Stimulated activated effector memory CD8-positive, alpha-beta T cell treated with anti-CD3 and anti-CD28 coated beads, Interleukin-12 subunit alpha, Interleukin-12 subunit beta, amount 100 ng/mL, for 72 hours (primary cell): ENCODE measurements around the gene CARD9.
"Not testable (repeated sequence)": the region's sequence is repeated elsewhere in the genome, so short reads cannot be mapped to it uniquely, and the experiment has no call there.

Experiments used
- ATAC-seq: fragments of 150-1000 bp; cut with Tn5 transposase; 2 replicates; pipeline ENCODE4 v1.10.0; 2021
- DNase-seq, 2 donors: peaks; one replicate each; pipeline ENCODE4 v3.0.0; 2021 to 2022; ENCODE audit warnings: low spot score in 2 of 2
- H3K27ac Mint-ChIP-seq: one replicate; pipeline ENCODE4 v1.8.0; 2022; ENCODE audit warnings: mild to moderate bottlenecking, mixed read lengths
- H3K36me3 Mint-ChIP-seq: one replicate; pipeline ENCODE4 v1.8.0; 2022; ENCODE audit warnings: mild to moderate bottlenecking, mixed read lengths
- H3K4me1 Mint-ChIP-seq: one replicate; pipeline ENCODE4 v1.8.0; 2022; ENCODE audit warnings: mixed read lengths
- H3K4me3 Mint-ChIP-seq: one replicate; pipeline ENCODE4 v1.8.0; 2022; ENCODE audit warnings: mild to moderate bottlenecking, mixed read lengths
- H3K9me3 Mint-ChIP-seq: one replicate; pipeline ENCODE4 v1.8.0; 2022; ENCODE audit warnings: mixed read lengths

The CARD9 gene, protein sequence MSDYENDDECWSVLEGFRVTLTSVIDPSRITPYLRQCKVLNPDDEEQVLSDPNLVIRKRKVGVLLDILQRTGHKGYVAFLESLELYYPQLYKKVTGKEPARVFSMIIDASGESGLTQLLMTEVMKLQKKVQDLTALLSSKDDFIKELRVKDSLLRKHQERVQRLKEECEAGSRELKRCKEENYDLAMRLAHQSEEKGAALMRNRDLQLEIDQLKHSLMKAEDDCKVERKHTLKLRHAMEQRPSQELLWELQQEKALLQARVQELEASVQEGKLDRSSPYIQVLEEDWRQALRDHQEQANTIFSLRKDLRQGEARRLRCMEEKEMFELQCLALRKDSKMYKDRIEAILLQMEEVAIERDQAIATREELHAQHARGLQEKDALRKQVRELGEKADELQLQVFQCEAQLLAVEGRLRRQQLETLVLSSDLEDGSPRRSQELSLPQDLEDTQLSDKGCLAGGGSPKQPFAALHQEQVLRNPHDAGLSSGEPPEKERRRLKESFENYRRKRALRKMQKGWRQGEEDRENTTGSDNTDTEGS

DNA sequence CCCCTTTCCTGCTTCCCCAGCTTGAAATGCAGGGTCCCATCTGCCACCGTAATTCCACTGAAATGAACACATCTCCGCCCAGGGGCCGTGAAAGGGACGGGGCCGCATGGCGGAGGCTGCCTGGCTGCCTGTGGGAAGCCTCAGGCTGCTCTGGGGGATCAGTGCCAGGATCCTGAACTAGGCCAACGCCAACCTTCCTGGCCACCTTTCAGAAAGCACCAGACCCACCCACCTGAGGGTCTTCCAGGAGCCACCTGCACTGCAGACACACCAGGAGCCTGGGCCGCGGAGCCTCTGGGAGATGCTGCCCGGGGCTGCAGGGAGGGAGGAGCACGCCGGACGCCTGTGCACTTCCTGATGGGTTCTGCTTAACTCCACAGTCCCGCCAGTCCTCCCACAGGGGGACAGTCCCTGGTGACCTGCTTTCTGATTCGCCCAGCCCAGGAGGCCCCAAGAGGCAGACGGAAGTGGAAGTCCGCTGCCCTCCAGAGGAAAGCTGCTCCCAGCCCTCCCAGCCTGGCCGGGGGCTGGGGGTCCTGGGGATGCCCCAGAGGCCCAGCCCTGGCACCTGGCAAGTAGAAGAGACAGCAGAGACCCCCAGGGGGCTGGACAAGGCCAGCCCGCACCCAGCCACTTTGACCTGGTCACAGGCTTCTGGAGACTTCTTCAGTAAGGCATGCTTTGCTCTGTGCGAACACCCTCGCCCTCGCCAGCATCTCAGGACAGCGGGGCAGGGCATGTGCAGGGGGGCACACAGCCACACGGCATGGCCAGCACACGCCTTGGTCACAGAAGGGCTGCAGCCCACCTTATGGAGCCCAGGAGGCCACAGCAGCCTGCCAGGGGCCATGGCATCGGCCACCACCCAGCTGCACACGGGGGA is at the start of gene CARD9:
TSS of gene CARD9 (minus strand) at position 370 of the 883 bp plus-strand sequence. CDS start 1,591 bp downstream, outside the sequence.
- no peaks in the 10 kb centered on the region for H3K9me3 Mint-ChIP-seq
- H3K4me3 Mint-ChIP-seq = peak within 1 kb of the TSS; percentile 53
- peak within 1 kb of the TSS; percentile 37 for H3K27ac Mint-ChIP-seq
- H3K4me1 Mint-ChIP-seq = peaks cover 5% of the 10 kb centered on the region
- DNase-seq = no peak
- ATAC-seq = peak; percentile 56
- peaks cover 14% of the 10 kb centered on the region for H3K36me3 Mint-ChIP-seq

DNA sequence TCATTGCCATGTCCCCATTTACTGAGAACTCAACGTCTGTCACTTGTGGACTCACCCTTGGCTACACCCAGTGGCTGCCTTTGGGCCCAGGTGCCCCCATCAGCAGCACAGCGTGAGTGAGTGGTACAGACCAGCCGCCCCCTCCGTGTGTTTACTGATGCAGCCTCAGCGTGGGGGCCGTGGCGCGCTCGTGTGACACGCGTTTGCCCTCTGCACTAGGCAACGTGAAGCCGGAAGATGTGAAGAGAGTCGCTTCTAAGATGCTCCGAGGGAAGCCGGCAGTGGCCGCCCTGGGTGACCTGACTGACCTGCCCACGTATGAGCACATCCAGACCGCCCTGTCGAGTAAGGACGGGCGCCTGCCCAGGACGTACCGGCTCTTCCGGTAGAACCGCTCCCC is 49.4 kb upstream of the CARD9 start:
- H3K36me3 Mint-ChIP-seq = peaks cover 89% of the 10 kb centered on the region
- H3K27ac Mint-ChIP-seq = no peak overlapping the region
- DNase-seq = no peak
- no peak overlapping the region for H3K4me3 Mint-ChIP-seq
- H3K4me1 Mint-ChIP-seq = peaks cover 7% of the 10 kb centered on the region
- ATAC-seq = no peak
- H3K9me3 Mint-ChIP-seq = no peaks in the 10 kb centered on the region

DNA sequence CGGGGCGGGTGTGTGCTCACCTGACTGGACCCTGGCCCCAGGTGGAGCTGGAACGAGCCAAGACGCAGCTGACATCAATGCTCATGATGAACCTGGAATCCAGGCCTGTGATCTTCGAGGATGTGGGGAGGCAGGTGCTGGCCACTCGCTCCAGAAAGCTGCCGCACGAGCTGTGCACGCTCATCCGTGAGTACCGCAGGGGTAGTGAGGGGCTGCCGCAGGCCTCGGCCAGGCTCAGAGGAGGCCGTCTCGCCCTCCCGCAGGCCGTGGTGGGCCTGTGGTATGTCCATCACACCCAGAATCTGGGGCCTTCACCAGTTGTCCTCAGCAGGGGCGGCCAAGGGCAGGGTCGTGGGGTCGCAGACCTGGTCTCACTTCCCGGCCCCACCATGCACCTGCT is 48.3 kb upstream of the CARD9 start:
- DNase-seq = no peak
- Mint-ChIP-seq H3K4me3 (no peak overlapping the region), H3K36me3 (peaks cover 95% of the 10 kb centered on the region), H3K4me1 (peaks cover 7% of the 10 kb centered on the region), H3K27ac (no peak overlapping the region), H3K9me3 (no peaks in the 10 kb centered on the region)
- no peak for ATAC-seq

DNA sequence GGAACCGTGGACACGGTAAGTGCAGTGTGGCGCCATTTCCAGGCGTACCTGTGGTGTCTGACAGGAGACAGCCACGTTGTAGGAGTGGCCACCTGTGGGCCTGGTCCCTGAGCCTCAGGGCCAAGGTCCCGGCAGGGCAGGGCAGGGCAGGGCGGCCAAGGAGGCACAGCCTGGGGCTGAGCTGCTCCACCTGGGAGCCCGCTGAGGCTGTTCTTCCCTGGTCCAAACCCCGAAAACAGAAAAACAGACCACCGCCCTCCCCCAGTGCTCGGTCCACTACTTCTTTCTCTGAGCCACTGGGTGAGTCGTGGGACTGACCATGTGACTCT is 45.6 kb upstream of the CARD9 start:
- ATAC-seq = no peak
- no peak overlapping the region for H3K27ac Mint-ChIP-seq
- H3K4me1 Mint-ChIP-seq = no peaks in the 10 kb centered on the region
- peaks cover 99% of the 10 kb centered on the region for H3K36me3 Mint-ChIP-seq
- no peak for DNase-seq
- H3K4me3 Mint-ChIP-seq = no peak overlapping the region
- no peaks in the 10 kb centered on the region for H3K9me3 Mint-ChIP-seq

DNA sequence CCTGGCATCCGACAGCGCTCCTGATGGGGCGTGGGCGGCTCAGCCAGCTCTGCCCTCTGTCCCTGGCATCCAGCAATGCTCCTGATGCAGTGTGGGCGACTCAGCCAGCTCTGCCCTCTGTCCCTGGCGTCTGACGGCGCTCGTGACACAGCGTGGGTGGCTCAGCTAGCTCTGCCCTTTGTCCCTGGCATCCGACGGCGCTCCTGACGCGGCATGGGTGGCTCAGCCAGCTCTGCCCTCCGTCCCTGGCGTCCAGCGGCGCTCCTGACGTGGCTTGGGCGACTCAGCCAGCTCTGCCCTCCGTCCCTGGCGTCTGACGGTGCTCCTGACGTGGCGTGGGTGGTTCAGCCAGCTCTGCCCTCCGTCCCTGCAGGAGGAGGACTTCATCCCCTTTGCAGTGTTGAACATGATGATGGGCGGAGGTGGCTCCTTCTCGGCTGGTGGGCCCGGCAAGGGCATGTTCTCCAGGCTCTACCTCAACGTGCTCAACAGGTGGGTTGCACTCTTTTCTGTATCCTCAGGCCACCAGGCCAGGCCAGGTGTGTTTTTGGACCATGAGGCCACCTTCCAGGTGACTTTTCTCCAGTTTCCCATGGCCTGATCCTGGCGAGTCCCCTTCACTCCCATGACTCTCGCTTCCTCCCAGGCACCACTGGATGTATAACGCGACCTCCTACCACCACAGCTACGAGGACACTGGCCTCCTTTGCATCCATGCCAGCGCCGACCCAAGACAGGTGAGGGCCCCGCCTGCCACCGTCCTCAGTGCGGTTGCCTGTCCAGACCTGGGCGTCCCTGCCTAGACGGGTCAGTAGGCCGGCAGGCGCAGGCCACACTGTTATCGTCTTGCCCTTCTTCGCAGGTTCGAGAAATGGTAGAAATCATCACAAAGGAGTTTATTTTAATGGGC is 45.0 kb upstream of the CARD9 start:
- Mint-ChIP-seq H3K9me3 (no peaks in the 10 kb centered on the region), H3K4me1 (peaks cover 6% of the 10 kb centered on the region), H3K4me3 (no peak overlapping the region), H3K36me3 (peaks cover 99% of the 10 kb centered on the region), H3K27ac (no peak overlapping the region)
- DNase-seq (no peak), ATAC-seq (no peak)

DNA sequence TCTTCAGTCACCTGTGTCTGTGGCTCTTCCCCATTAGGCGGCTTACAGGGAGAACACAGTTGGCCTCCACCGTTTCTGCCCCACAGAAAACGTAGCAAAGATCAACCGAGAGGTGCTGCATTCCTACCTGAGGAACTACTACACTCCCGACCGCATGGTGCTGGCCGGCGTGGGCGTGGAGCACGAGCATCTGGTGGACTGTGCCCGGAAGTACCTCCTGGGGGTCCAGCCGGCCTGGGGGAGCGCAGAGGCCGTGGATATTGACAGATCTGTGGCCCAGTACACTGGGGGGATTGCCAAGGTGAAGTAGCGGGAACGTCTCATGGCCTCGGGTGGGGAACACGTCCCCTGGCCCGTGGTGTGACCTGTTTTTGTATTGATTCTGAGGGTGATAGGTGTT is 43.4 kb upstream of the CARD9 start:
- peaks cover 14% of the 10 kb centered on the region for H3K4me1 Mint-ChIP-seq
- H3K36me3 Mint-ChIP-seq = peaks cover 99% of the 10 kb centered on the region
- ATAC-seq (no peak), DNase-seq (no peak)
- no peak overlapping the region for H3K27ac Mint-ChIP-seq
- no peaks in the 10 kb centered on the region for H3K9me3 Mint-ChIP-seq
- H3K4me3 Mint-ChIP-seq = no peak overlapping the region

DNA sequence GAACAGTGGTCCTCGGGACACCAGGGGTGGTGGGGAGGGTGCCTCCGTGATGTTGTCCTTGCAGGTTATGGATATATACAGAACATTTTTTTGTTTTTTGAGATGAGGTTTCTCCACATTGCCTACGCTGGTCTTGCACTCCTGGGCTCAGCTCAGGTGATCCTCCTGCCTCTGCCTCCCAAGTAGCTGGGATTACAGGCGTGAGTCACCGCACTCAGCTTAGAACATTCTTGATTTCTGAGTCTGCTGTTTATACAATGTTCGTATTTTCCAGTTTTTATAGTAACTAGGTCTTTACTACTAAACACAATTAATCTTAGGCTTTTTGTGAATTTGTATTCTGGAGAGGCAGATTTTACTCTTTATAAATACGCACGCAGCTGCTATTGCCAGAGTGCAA is 43.0 kb upstream of the CARD9 start:
- peaks cover 99% of the 10 kb centered on the region for H3K36me3 Mint-ChIP-seq
- DNase-seq (no peak), ATAC-seq (no peak)
- peaks cover 16% of the 10 kb centered on the region for H3K4me1 Mint-ChIP-seq
- no peaks in the 10 kb centered on the region for H3K9me3 Mint-ChIP-seq
- H3K4me3 Mint-ChIP-seq = no peak overlapping the region
- no peak overlapping the region for H3K27ac Mint-ChIP-seq

DNA sequence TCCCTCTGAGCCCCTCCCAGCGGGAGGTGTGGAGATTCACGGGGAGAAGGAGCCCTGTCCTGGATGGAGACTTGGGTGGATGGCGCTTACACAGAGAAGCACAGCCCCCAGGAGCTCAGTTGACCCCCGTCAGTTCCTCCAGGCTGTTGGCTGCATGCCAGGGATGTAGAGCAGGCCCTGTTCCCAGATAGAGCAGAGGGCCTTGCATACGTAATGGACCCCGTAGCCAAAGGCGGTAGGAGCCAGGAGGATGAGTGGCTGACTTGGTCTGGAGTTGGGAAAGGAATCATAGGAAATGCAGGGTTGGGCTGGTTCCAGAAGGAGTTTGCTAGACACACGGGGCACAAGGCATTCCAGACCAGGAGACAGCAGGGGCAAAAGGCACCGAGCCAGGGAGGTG is 39.5 kb upstream of the CARD9 start:
- DNase-seq (no peak), ATAC-seq (no peak)
- Mint-ChIP-seq H3K4me3 (no peak overlapping the region), H3K27ac (no peak overlapping the region), H3K4me1 (peaks cover 44% of the 10 kb centered on the region), H3K36me3 (peaks cover 99% of the 10 kb centered on the region), H3K9me3 (no peaks in the 10 kb centered on the region)

DNA sequence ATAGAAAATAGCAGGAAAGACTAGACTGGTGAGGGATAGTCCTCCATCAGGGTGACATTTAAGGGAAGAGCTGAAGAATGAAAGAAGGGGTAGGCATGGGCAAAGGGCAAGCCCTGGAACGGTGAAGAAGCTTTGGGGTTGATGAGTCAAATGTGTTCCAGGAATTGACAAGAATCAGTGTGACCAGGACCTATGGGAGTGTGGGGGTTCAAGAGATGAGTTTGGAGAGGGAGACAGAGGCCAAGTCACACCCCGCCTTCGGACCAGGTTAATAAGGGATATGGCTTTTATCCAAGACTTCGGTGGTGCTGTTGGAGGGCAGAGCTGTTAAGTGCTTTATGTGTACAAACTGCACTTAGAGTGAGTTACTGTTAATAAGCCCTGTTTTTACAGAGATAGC is 37.9 kb upstream of the CARD9 start:
- H3K9me3 Mint-ChIP-seq = no peaks in the 10 kb centered on the region
- H3K36me3 Mint-ChIP-seq = peaks cover 99% of the 10 kb centered on the region
- peak overlapping the region; percentile 94 for H3K27ac Mint-ChIP-seq
- no peak for DNase-seq
- ATAC-seq = no peak
- peak overlapping the region; percentile 85 for H3K4me3 Mint-ChIP-seq
- peaks cover 49% of the 10 kb centered on the region for H3K4me1 Mint-ChIP-seq

DNA sequence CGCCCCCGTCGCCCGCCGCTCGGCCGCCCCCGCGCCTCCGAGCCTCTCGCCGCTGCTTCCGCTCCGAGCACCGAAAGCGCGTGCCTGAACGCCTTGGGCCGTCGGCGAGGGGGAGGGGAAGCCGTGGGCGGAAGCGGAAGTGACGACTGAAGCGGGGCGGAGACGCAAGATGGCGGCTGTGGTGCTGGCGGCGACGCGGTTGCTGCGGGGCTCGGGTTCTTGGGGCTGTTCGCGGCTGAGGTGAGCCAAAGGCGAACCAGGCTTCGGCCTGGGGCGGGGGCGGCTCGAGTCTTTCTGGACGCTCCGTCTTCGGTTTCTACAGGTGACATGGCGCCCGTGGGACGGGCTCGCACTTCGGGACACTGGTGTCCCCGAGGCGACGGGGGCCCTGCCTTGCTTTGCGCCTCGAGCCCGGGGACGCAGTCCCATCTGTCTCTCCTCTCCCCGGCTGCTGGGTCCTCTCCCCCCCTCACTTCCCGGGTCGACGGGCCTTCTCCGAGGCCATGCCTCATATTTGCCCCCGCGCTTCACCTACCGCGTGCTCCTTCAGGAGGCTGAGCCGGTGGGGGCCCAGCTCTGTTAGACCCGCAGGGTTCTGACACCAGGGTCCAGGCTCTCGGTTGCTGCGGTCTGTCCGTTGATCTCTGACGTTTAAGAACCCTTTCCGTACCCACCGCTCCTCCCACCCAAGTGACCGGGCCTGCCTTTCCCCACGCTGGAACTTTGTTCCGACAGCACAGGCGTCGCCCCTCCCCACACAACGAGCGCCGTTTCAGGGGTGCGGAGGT is 37.2 kb upstream of the CARD9 start, which contains the start of the genes ENTR1 and PMPCA:
TSS of gene ENTR1 (minus strand) at position 115 of the 788 bp plus-strand sequence. CDS start 217 bp downstream, outside the sequence.
TSS of gene PMPCA (plus strand) at position 159 of the 788 bp plus-strand sequence. CDS start at position 170, 11 bp downstream.
- Mint-ChIP-seq H3K27ac (peak within 1 kb of the TSS; percentile 94), H3K36me3 (peaks cover 98% of the 10 kb centered on the region), H3K4me1 (peaks cover 49% of the 10 kb centered on the region), H3K9me3 (no peaks in the 10 kb centered on the region), H3K4me3 (peak within 1 kb of the TSS; percentile 85)
- peak; percentile 97 to 99 for DNase-seq
- ATAC-seq = peak; percentile 89

DNA sequence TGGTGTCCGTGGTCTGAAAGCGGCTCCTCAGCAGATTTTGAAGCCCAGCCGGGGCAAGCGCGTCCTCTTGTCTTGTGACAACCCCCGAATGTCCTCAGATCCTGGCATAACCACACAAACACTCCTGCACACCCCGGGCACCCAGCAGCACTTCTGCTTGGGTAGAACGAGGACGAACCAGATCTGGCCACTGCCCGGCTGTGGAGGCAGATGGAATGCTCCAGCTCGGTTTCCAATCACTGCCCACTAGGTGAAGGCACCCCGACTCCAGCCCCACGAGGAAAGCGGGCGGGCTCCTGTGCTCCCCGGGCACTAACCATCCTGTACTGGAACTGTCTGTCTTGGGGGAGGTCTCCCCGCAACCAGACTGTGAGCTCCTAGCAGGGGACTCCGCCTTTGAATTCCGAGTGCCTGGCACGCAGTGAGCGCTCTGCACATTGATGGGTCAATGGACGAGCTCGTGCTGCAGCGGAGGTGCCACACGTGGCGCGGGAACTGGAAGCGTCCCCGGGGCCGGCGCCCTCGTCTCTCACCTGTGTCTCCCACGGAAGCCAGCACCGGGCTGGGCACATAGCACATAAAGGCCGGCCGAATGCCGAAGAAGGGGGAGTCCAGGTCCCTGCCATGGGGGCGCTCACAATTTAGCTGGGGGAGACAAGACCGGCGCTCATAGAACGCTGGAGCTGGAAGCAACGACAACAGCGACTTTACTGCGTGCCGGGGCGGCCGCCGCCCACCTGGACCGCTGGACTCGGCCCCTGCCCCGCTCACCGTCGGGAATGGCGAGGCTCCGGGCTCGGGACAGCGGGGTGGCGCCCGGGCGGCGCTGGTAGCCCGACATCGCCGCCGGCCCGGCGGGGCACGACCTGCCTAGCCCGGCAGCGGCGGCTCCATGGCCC is 36.3 kb upstream of the CARD9 start:
- Mint-ChIP-seq H3K36me3 (peaks cover 99% of the 10 kb centered on the region), H3K9me3 (no peaks in the 10 kb centered on the region), H3K4me3 (peak overlapping the region; percentile 85), H3K27ac (peak overlapping the region; percentile 94), H3K4me1 (peaks cover 56% of the 10 kb centered on the region)
- peak; percentile 26 to 66 for DNase-seq
- peak; percentile 55 for ATAC-seq

DNA sequence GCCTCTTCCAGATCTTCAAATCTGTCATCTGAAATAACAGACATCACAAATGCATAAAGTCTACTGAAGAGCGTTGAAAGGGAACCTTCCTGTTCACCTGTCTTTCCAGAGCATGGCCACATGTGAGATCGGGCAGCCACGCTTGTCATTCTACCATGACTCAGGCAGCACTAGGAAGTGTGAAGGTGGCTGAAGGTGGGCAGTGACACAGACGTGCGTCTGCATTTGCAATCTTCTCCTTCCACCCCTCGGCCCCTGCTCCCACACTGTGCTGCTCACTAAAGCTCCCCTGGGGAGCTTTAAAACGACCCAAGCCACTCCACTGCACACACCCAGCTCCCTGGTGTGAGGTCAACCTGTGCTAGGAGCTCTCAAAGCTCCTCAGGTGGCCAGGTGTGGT is 34.4 kb upstream of the CARD9 start:
- ATAC-seq (no peak), DNase-seq (no peak)
- peaks cover 61% of the 10 kb centered on the region for H3K4me1 Mint-ChIP-seq
- H3K9me3 Mint-ChIP-seq = no peaks in the 10 kb centered on the region
- peak overlapping the region; percentile 77 for H3K27ac Mint-ChIP-seq
- peaks cover 89% of the 10 kb centered on the region for H3K36me3 Mint-ChIP-seq
- H3K4me3 Mint-ChIP-seq = peak overlapping the region; percentile 85

DNA sequence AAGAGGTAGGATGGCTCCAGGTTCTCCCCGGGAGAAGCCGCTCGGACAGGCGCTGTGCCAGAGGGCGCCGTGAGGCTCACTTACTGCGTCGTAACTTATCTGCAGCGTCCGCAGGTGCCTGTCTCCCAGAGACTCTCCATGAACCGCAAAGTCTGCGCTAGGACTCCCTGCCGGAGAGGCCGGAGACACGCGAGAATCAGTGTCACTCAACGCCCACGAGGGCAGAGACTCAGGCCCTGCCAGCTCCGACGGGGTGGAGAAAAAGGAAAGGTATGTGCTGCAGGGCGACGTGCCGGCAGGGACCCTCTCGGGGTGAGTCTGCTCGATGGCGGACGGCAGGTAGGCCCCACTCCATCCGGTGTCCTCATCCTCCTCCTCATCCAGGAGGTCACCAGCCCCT is 33.6 kb upstream of the CARD9 start:
- peaks cover 88% of the 10 kb centered on the region for H3K36me3 Mint-ChIP-seq
- not testable (repeated sequence) for H3K27ac Mint-ChIP-seq, DNase-seq, H3K9me3 Mint-ChIP-seq, ATAC-seq, H3K4me3 Mint-ChIP-seq
- H3K4me1 Mint-ChIP-seq = peaks cover 59% of the 10 kb centered on the region
